Measurements from ENCODE around the gene NFKBIE.

NFKBIE gene

GRCh38 chr6:44272529-44272928 is 7.2 kb upstream of the NFKBIE start:
- no peak for DNase-seq

DNA sequence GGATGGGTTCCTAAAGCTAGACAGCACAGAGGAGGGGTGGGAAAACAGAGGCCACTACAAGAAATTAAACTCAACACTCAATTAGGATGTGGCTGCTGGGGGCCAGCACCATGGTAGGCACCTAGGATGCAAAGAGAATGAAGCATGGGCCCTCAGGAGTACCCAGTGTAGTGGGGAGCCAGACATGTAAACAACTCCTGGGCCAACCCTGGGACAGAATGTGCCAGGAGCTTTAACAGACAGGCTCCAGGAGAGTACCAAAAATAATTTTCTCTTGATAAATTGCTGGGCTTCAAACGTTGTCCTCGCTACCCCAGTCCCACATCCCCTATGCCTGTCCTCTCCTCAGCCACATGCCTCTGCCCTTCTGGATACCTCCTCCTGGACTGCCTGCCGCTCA is 6.6 kb upstream of the NFKBIE start:
- DNase-seq: no peak

DNA sequence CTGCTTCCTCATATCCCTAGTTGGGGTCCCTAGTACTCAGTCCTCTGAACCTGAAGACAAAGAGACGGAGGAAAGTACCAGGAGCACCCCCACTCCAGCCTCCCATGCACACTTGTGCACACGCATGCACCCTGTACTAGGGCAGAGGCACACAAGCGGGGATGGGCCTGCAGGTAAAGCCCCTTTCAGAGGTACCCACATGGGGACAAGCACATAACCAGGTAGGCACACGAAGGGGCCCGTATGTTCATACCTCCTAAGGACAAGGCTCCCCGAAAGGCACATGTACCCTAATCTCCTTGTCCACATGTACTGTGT is 6.0 kb upstream of the NFKBIE start:
- DNase-seq: no peak

DNA sequence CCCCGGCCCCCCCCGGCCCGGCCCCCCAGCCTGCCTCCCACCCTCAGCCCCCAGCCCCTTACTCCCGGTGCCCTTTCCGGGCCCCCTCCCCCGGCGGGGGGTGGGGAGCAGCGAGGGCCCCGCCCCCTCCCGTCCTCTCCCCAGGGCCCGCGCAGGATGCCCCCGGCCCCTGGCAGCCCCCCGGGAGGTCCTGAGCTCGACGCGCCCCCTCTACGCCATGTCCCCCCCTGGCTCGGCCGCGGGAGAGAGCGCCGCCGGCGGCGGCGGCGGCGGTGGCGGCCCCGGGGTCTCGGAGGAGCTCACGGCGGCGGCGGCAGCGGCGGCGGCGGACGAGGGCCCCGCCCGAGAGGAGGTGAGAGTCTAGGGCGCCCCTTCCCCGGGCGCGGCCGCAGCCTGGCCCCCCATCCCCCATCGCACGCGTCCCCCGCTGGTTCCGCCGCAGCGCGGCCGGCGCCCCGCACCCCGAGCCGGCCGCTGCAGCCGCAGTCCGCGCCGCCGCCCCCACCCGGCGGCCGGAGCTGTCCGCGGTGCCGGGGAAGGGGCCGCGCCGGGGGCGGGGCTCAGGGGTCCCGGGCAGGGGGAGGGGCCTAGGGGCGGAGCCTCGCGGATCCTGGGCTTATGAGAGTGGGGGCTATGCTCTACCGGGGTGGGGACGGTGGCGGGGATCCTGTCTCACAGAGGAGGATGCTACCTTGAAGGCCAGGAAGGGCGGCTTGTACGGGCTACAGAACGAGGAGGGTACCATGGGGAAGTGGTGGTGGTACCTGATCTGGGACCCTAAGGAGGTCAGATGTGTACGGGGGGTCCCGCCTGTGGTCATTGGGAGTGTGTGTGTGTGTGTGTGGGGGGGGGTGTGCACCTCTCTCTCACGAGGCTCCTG is 5.4 kb upstream of the NFKBIE start:
- DNase-seq: no peak

GRCh38 chr6:44269921-44270525 is 4.7 kb upstream of the NFKBIE start, which contains the start of gene TMEM151B:
TSS of gene TMEM151B (plus strand) at chr6:44270450. CDS start at chr6:44270743, 293 bp downstream.
- no peak for DNase-seq

DNA sequence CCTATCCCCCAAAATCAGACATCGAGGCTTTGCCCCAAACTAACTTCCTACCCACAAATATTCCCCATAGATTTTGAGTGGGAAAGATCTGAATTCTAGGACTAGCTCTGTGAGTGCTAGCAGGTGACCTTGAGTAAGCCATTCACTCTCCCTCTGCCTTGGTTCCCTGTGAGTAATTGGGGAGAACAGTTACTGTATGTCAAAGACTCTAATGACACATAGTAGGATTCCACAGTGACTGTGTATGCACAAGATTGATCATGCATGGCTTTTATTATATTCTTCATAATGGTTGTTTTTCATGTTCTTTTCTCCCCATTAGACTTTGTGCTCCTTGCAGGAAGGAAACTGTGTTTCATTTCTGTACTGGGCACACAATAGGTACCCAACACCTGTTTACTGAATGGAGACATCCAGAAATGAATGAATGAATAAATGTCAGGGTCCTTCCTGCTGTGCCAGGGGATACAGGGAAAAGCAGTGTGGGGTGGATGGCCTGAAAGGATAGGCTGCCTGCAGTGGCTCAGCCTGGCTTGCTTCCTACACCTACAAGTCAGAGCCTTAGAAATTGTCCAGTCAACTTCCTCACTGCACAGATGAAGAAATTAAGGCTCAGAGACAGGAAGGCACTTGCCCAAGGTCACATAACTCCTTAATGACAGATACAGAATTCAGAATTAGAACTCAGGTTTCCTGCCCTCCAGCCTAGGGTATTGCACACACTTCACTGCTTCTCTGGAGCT is 4.0 kb upstream of the NFKBIE start:
- no peak for DNase-seq

DNA sequence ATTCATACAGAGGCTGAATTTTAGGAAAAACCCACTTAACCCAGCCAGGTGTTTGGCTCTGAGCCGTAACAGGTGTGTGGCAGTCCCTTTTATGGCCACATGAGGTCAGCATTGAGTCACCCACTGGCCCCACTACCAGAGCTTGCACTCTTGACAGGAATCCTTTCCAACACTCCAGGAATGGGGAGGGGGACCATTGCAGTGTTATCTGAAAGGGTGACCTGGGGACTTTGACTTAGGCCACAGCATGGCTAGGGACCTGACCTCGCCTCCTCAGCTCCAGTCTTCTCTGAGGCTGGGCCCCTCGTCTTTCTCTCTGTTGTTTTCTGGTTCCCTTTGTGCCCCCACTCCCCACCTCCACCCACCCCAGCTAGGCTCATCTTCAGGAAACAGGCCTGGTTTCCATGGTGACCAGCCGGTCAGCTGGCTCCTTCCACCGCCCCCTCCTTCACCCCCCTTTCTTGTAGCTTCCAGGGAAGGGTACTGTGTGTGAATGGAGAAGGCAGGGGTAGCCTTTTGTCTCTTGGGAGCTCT is 2.8 kb upstream of the NFKBIE start:
- DNase-seq: no peak

DNA sequence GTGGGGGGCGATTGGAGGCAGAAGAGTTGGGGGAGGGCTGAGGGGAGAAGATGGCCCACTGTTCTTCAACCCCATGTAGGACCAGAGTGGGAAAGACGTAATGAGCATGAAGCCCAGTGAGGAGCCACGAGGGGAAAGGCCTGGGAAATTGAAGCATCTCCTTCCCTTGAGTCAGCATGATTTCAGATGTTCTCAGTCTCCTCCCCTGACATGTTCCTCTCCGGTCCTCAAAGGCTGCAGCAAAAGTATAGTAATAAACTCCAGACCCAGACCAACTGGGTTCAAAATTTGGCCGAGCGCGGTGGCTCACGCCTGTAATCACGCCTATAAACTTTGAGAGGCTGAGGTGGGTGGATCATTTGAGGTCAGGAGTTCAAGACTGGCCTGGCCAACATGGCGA is 1.9 kb upstream of the NFKBIE start:
- DNase-seq: no peak

DNA sequence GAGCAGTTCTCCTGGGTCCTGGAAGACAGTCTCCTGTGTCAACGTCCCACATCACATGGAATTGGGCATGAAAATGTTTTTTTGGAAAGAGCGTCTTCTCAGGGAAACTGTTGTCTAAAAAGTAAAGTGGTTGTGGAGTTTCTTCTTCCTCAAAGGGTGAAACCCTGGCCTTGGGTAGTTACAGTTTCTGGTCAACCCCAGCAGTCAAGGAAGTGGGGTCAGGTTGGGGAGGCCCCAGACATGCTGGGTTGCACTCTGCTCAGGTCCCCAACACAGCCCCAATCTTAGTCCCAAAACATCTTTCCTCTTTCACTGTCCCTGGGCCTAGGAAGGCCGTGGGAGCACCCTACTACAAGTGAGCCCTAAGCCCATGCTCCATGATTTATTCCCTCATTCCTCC is 996 bp upstream of the NFKBIE start:
- no peak for DNase-seq

- DNase-seq: no peak
Measured at GRCh38 chr6:44265722-44266233, 427 bp upstream of the NFKBIE start.

DNA sequence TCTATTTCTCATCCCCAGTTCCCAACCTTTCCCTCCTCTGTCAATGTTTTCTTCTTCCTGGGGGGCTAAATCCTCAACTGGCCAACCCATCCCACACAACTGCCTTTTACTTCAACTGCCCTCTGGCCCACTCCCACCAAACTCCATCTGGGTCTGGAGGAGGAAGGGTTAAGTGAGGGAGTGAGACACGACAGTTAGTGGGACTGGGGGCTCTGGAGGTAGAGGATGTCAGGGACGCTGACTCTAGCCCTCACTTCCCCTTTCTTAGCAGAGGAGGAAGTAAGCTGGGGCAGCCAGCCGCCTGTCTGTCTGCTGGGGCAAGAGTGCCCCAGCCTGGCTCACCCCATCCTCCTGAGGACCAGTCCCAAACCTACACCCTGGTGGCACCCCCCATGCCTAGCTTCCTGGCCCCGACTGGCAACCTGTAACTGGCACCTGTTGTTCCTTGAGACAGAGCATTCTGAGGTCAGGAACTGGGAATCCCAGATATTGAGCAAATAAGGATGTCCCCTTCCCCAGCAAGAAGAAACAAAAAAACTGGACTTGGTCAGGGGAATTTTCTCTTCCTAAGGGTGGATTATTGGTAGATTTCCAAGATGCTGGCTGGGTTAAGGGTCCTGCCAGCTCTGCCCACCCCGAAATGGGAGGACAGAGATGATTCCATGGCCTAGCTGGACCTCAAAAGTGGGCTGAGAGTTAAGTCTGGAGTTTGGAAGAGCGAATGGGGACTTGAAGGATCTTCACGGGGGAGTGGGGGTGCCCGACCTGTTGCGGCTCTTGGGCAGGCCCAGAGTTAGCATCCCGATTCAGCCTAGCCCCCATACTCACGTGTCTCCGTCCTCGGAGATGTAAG is 971 bp downstream of the NFKBIE start:
- DNase-seq: no peak

DNA sequence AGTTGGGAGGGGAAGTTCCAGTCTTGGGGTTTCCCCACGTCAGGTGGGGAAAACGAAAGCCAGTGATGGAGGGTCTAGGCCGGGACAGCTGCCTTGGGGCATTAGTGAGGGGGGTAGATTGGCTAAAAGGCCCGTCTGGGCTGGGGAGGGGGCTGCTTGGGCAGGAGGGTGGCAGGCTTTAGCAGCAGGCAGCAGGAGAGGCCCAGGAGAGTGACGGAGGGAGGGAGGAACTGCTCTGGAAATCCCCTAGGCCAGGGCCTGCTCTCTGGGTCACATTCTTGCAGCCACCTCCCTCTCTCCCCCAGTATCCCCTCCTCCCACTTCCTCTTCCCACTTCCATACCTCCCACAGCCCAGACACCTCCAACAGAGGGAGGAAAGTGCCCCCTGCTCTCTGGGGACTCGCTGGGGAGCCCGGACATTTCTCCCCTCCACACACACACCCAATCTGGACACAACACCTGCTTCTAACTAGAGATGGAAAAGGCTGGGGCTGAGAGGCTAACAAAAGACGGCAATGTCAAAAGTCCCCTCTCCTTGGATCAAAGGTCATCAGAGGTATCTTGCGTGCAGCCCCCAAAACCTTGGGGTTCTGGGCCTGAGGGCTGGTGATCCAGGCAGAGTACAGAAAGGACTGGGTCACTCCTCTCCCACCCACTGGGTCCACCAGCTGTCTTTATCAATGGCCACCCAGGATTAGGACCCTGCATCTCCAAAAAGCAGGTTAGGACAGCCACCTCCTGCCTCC is 1.8 kb downstream of the NFKBIE start:
- DNase-seq: no peak

- DNase-seq: no peak
Measured at GRCh38 chr6:44262467-44263353, 2.6 kb downstream of the NFKBIE start.

DNA sequence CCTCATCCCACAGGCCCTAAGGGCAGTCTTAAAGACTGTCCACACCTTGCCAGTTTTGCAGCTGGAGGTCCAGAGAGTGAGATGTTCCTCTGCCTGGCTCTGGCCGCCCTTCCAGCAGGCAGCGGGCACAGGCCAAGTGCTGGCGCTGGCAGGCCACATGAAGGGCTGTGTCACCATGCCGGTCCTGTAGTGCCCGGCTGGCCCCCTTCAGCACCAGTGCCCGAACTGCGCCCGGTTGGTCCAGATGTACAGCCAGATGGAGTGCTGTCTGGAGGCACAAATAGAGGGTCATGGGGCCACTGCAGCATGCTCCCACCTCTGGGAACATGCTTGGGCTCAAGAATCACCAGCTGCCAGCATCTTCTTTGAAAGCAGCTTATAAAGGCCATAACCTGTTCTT is 3.8 kb downstream of the NFKBIE start:
- no peak for DNase-seq

- DNase-seq: no peak
Measured at GRCh38 chr6:44260451-44261297, 4.7 kb downstream of the NFKBIE start.

DNA sequence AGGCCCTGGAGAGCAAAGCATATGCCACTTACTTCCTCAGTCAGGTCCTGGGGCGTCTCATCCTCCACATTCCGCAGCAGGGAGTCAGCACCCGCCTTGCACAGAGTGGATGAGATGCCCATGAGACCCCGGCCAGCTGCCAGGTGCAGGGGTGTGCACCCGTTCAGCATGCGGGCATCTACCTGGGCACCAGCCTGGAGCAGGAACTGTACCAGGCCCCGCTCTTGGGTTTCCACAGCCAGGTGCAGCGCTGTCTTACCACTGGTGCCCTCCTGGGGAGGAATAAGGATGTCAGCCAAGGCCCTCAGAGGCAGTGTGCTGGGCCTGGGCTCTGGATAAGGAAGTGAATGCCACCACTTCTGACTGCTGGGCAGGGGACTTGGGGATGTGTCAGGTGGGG is 5.3 kb downstream of the NFKBIE start:
- no peak for DNase-seq

DNA sequence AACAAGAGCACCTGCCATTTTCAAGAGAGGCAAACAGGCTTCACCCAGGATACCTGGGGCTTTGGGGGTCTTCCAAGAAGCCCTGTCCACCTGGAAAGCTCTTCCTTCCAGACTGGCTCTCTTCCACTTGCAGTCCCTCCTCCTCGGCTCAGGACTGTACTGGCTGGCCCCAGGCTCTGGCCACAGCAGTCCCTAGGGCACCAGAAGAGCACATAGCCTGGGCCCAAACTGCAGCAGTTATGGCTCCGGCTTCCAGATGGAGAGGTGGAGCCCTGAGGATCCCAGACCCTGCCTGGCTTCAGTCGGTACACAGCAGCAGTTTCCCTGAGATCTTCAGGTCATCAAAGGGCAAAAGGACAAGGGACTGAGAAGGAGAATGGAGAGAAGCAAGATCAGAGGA is 6.4 kb downstream of the NFKBIE start:
- DNase-seq: no peak

GRCh38 chr6:44258325-44258863 is 7.0 kb downstream of the NFKBIE start:
- DNase-seq: no peak

DNA sequence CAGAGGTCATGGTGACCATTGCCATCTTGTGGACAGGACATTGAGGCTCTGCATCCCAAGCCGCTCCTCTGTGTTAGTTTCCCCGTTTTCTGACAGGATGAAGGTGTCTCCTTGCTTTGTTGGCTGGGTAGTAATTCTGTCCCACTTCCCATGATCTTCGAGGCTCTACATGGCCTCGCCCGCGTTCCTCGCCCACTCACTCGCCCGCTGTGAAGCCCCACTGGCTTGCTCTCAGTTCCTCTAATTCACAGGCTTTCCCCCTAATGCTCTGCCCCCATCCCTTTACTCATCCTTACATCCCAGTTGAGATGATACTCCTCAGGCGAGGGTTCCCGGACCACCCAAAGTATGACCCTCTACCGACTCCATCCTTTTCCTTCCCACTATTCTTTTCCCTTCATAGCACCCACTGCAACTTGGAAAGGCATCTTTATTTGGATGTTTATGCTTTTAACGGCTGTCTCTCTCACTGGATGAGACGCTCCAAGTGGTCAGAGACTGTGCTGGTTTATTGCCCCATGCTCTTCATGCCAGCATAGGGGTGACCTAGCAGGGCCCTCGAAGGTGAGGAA is 7.5 kb downstream of the NFKBIE start:
- DNase-seq: no peak
